Testis (tissue), 2 donors: Measurements from ENCODE around the gene ANKRD11.

Experiments
- CTCF ChIP-seq, 3 experiments: fragments of 450-650 bp in 2 of 3; fragments of 200-600 bp in 1 of 3; sonication (generic) in 1 of 3; IDR thresholded peaks; one replicate each; pipeline ENCODE4 v1.5.1; 2016 to 2019; ENCODE audit warnings: antibody characterized with exemption in 3 of 3, mild to moderate bottlenecking in 2 of 3, moderate library complexity in 1 of 3
- POLR2A ChIP-seq: fragments of 450-650 bp; IDR thresholded peaks from one replicate; pipeline ENCODE4 v1.6.1; 2017; ENCODE audit warnings: antibody characterized with exemption, mild to moderate bottlenecking, moderate library complexity

DNA sequence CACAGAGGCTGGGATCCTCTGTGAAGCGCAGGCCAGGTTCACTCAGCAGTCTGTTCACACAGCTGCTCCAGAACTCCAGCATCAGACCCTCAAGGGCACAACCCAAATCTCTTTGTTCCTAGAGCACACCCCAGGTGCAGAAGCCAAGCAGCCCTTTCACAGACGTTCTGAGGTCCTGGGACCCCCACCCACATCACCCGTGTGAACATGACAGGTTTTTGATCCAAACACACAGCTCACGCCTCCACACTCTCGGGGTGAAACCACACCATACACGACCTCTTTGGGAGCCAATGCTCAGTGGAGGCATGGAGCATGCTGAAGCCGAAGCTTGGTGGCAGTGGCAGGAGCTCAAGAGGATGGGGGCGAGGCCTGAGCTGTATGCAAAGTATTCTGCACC lies 175.5 kb downstream of the ANKRD11 start:
- TF ChIP-seq CTCF (IDR thresholded peaks at IDR 0.05), result no peak
- TF ChIP-seq POLR2A, result no peak
